OCI-LY1 (cell line): ENCODE data around the gene PTPN21.

ENCODE experiments used
- H2AFZ ChIP-seq: fragments of 200-600 bp; sonication (generic), shearing (Covaris generic); 2 replicates; pipeline ENCODE4 v1.6.0; 2014; ENCODE audit warnings: antibody characterized with exemption, mild to moderate bottlenecking, low read length
- H3F3A ChIP-seq: fragments of 200-600 bp; sonication (generic), shearing (Covaris generic); 2 replicates; pipeline ENCODE4 v1.6.0; 2014; ENCODE audit warnings: mild to moderate bottlenecking, antibody characterized with exemption, low read length, moderate library complexity; ENCODE audit not compliant: insufficient read depth
- H3K27ac ChIP-seq: fragments of 200-600 bp; sonication (generic); 2 replicates; pipeline ENCODE4 v1.5.1; 2014; ENCODE audit warnings: low read length, mixed run types, mild to moderate bottlenecking, low read depth; ENCODE audit not compliant: poor library complexity, severe bottlenecking
- H3K27me3 ChIP-seq: fragments of 200-600 bp; sonication (generic); 2 replicates; pipeline ENCODE4 v1.6.0; 2014; ENCODE audit warnings: antibody characterized with exemption, mild to moderate bottlenecking, low read length, moderate library complexity; ENCODE audit not compliant: insufficient read depth
- H3K36me3 ChIP-seq: fragments of 200-600 bp; sonication (generic); 2 replicates; pipeline ENCODE4 v1.6.1; 2014; ENCODE audit warnings: mild to moderate bottlenecking, antibody characterized with exemption, low read length, moderate library complexity, mixed read lengths; ENCODE audit not compliant: insufficient read depth
- H3K4me1 ChIP-seq: fragments of 200-600 bp; sonication (generic); 2 replicates; pipeline ENCODE4 v1.5.1; 2014; ENCODE audit warnings: mild to moderate bottlenecking, low read length, moderate library complexity; ENCODE audit not compliant: insufficient read depth, severe bottlenecking
- H3K4me2 ChIP-seq: fragments of 200-600 bp; sonication (generic), shearing (Covaris generic); 2 replicates; pipeline ENCODE4 v1.6.1; 2014; ENCODE audit warnings: low read length
- H3K4me3 ChIP-seq: fragments of 200-600 bp; sonication (generic); 2 replicates; pipeline ENCODE4 v1.5.1; 2014; ENCODE audit warnings: low read length, low read depth, mild to moderate bottlenecking, mixed read lengths; ENCODE audit not compliant: poor library complexity, severe bottlenecking
- H3K79me2 ChIP-seq: fragments of 200-600 bp; shearing (Covaris generic); 2 replicates; pipeline ENCODE4 v1.6.1; 2016; ENCODE audit warnings: mixed run types, low read length, mixed read lengths; ENCODE audit not compliant: insufficient read depth
- H3K9ac ChIP-seq: fragments of 200-600 bp; sonication (generic), shearing (Covaris generic); 2 replicates; pipeline ENCODE4 v1.6.1; 2014; ENCODE audit warnings: mild to moderate bottlenecking, low read length, mixed read lengths
- H3K9me2 ChIP-seq: fragments of 200-600 bp; sonication (generic), shearing (Covaris generic); 2 replicates; pipeline ENCODE4 v1.6.1; 2014; ENCODE audit warnings: low read depth, mild to moderate bottlenecking, low read length, mixed read lengths
- H3K9me3 ChIP-seq: fragments of 200-600 bp; shearing (Covaris generic); 2 replicates; pipeline ENCODE4 v1.6.1; 2014; ENCODE audit warnings: low read length, mixed read lengths
- H4K20me1 ChIP-seq: fragments of 200-600 bp; sonication (generic), shearing (Covaris generic); 2 replicates; pipeline ENCODE4 v1.6.0; 2016; ENCODE audit warnings: mild to moderate bottlenecking, low read length; ENCODE audit not compliant: insufficient read depth
- EZH2 ChIP-seq: fragments of 200-600 bp; sonication (generic), shearing (Covaris generic); IDR thresholded peaks from 2 replicates; pipeline ENCODE4 v1.8.0; 2017; ENCODE audit warnings: borderline replicate concordance, mixed run types, mild to moderate bottlenecking, antibody characterized with exemption, low read length, moderate library complexity, mixed read lengths
- TF ChIP-seq, protein P1 (sequence below): fragments of 200-600 bp; sonication (generic), shearing (Covaris generic); IDR thresholded peaks from 2 replicates; pipeline ENCODE4 v1.5.1; 2017; ENCODE audit warnings: mild to moderate bottlenecking, antibody characterized with exemption, low read length, moderate library complexity, mixed read lengths

PTPN21 gene

GRCh38 chr14:88476825-88477224 is 78.0 kb downstream of the PTPN21 start:
- TF ChIP-seq EZH2, result no peak
- TF ChIP-seq, protein P1, sequence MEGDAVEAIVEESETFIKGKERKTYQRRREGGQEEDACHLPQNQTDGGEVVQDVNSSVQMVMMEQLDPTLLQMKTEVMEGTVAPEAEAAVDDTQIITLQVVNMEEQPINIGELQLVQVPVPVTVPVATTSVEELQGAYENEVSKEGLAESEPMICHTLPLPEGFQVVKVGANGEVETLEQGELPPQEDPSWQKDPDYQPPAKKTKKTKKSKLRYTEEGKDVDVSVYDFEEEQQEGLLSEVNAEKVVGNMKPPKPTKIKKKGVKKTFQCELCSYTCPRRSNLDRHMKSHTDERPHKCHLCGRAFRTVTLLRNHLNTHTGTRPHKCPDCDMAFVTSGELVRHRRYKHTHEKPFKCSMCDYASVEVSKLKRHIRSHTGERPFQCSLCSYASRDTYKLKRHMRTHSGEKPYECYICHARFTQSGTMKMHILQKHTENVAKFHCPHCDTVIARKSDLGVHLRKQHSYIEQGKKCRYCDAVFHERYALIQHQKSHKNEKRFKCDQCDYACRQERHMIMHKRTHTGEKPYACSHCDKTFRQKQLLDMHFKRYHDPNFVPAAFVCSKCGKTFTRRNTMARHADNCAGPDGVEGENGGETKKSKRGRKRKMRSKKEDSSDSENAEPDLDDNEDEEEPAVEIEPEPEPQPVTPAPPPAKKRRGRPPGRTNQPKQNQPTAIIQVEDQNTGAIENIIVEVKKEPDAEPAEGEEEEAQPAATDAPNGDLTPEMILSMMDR, result no peak

DNA sequence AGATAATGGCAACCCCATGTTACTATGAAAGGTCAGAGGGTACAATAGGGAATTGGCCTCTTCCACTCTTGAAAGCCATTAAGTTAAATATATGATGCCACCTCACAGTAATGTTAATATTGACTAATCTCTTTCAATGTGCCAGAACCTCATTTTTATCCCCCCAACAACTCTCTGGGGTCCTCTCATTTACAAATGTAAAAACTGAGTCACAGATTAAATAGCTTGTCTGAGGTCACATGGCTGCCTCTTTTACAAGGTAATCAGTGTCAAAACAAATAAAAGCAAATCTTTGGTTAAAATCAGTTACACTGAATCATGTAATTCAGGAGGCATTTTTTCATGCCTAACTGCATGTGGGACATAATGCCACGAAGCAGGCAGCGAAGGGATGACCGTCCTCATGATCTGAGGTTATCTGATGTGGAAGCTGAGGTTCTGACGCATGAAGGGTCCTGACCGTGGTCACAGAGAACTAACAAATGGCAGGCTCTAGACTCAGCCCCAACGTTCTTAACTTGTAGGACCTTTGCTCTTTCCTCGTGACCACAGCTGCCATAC is 78.5 kb downstream of the PTPN21 start:
- H3K9me2 ChIP-seq, result no peaks in the 10 kb centered on the region
- H3F3A ChIP-seq, result no peaks in the 10 kb centered on the region
- no peak for TF ChIP-seq EZH2
- TF ChIP-seq, protein P1, result no peak
- no peak overlapping the region for H3K9ac ChIP-seq
- H3K79me2 ChIP-seq, result no peaks in the 10 kb centered on the region
- H3K4me2 ChIP-seq, result no peak overlapping the region
- H3K9me3 ChIP-seq, result no peaks in the 10 kb centered on the region
- H3K27me3 ChIP-seq, result no peaks in the 10 kb centered on the region
- H3K27ac ChIP-seq, result no peak overlapping the region
- no peak overlapping the region for H2AFZ ChIP-seq
- no peaks in the 10 kb centered on the region for H3K36me3 ChIP-seq
- no peaks in the 10 kb centered on the region for H3K4me1 ChIP-seq
- no peak overlapping the region for H3K4me3 ChIP-seq
- H4K20me1 ChIP-seq, result no peaks in the 10 kb centered on the region

More at GRCh38 chr14:88476825-88477224, 78.0 kb downstream of the PTPN21 start:
- H3K9me3 ChIP-seq, result no peaks in the 10 kb centered on the region
- H3K4me2 ChIP-seq, result no peak overlapping the region
- no peaks in the 10 kb centered on the region for H4K20me1 ChIP-seq
- no peaks in the 10 kb centered on the region for H3K27me3 ChIP-seq
- H3K36me3 ChIP-seq, result no peaks in the 10 kb centered on the region
- no peaks in the 10 kb centered on the region for H3K4me1 ChIP-seq
- no peak overlapping the region for H3K9ac ChIP-seq
- no peaks in the 10 kb centered on the region for H3K9me2 ChIP-seq
- H3K79me2 ChIP-seq, result no peaks in the 10 kb centered on the region
- no peak overlapping the region for H3K27ac ChIP-seq
- H2AFZ ChIP-seq, result no peak overlapping the region
- H3F3A ChIP-seq, result no peaks in the 10 kb centered on the region
- no peak overlapping the region for H3K4me3 ChIP-seq

GRCh38 chr14:88473791-88474190 is 81.0 kb downstream of the PTPN21 start:
- H3K36me3 ChIP-seq, result no peaks in the 10 kb centered on the region
- no peaks in the 10 kb centered on the region for H3K79me2 ChIP-seq
- H4K20me1 ChIP-seq, result no peaks in the 10 kb centered on the region
- no peaks in the 10 kb centered on the region for H3K4me1 ChIP-seq
- no peaks in the 10 kb centered on the region for H3K9me3 ChIP-seq
- H3K4me3 ChIP-seq, result no peak overlapping the region
- TF ChIP-seq, protein P1, result no peak
- TF ChIP-seq EZH2, result no peak
- no peak overlapping the region for H3K4me2 ChIP-seq
- H3F3A ChIP-seq, result no peaks in the 10 kb centered on the region
- H3K9ac ChIP-seq, result no peak overlapping the region
- H3K9me2 ChIP-seq, result no peaks in the 10 kb centered on the region
- H2AFZ ChIP-seq, result no peak overlapping the region
- no peak overlapping the region for H3K27ac ChIP-seq
- H3K27me3 ChIP-seq, result no peaks in the 10 kb centered on the region
